Stimulated activated CD8-positive, alpha-beta memory T cell treated with anti-CD3 and anti-CD28 coated beads, Interleukin-15, amount 100 ng/mL, for 48 hours (primary cell): ENCODE data around the gene MTHFD2.
A peak's percentile ranks its signal among the peaks of the same experiment; 100 is the strongest.
"Not testable (repeated sequence)": the region's sequence is repeated elsewhere in the genome, so short reads cannot be mapped to it uniquely, and the experiment has no call there.

Experiments
- DNase-seq, 2 donors: peaks; one replicate each; pipeline ENCODE4 v3.0.0-alpha.2; 2020; ENCODE audit warnings: low read depth in 2 of 2

MTHFD2 gene

GRCh38 chr2:74197049-74197448 lies 1.4 kb upstream of the MTHFD2 start:
- DNase-seq: no peak

GRCh38 chr2:74198023-74198460 lies 373 bp upstream of the MTHFD2 start:
- no peak for DNase-seq

GRCh38 chr2:74199275-74199701 lies 873 bp downstream of the MTHFD2 start:
- DNase-seq: no peak

- DNase-seq: no peak
Measured at GRCh38 chr2:74199871-74200305, 1.5 kb downstream of the MTHFD2 start.

- no peak for DNase-seq
Measured at GRCh38 chr2:74201196-74201595, 2.8 kb downstream of the MTHFD2 start.

GRCh38 chr2:74201596-74201995 lies 3.2 kb downstream of the MTHFD2 start:
- DNase-seq: no peak

GRCh38 chr2:74204436-74204835 lies 6.0 kb downstream of the MTHFD2 start:
- no peak for DNase-seq

GRCh38 chr2:74205113-74205512 lies 6.7 kb downstream of the MTHFD2 start:
- DNase-seq: no peak

GRCh38 chr2:74205596-74205995 lies 7.2 kb downstream of the MTHFD2 start:
- peak in 1 of 2 donors; percentile 36 for DNase-seq

GRCh38 chr2:74206180-74206688 lies 7.8 kb downstream of the MTHFD2 start:
- DNase-seq: peak; percentile 34 to 48

GRCh38 chr2:74212702-74213410 lies 14.4 kb downstream of the MTHFD2 start:
- no peak for DNase-seq

- DNase-seq: not testable (repeated sequence)
Measured at GRCh38 chr2:74215771-74216170, 17.4 kb downstream of the MTHFD2 start.

GRCh38 chr2:74216642-74217041 lies 18.2 kb downstream of the MTHFD2 start:
- no peak for DNase-seq

- DNase-seq: no peak
Measured at GRCh38 chr2:74219846-74220486, 21.6 kb downstream of the MTHFD2 start.

- no peak for DNase-seq
Measured at GRCh38 chr2:74221091-74221490, 22.7 kb downstream of the MTHFD2 start.

GRCh38 chr2:74221604-74222299 lies 23.3 kb downstream of the MTHFD2 start:
- no peak for DNase-seq

- DNase-seq: no peak
Measured at GRCh38 chr2:74222300-74222650, 23.9 kb downstream of the MTHFD2 start.

- no peak for DNase-seq
Measured at GRCh38 chr2:74223941-74224770, 25.7 kb downstream of the MTHFD2 start.

GRCh38 chr2:74225698-74226459 lies 27.5 kb downstream of the MTHFD2 start:
- no peak for DNase-seq

- DNase-seq: no peak
Measured at GRCh38 chr2:74226648-74227213, 28.3 kb downstream of the MTHFD2 start.

- no peak for DNase-seq
Measured at GRCh38 chr2:74227646-74228045, 29.2 kb downstream of the MTHFD2 start.
